CD4-positive, alpha-beta T cell treated with Interferon gamma for 1 hour (primary cell): ENCODE results near the gene PLD1.

Experiments used
- DNase-seq: peaks from one replicate; pipeline ENCODE4 v3.0.0-alpha.2; 2020

The PLD1 gene

GRCh38 chr3:171796625-171797264 is 13.5 kb downstream of the PLD1 start:
- no peak for DNase-seq

- DNase-seq, result no peak
Observed at GRCh38 chr3:171792531-171792930, 17.8 kb downstream of the PLD1 start.

- no peak for DNase-seq
Observed at GRCh38 chr3:171791692-171792076, 18.6 kb downstream of the PLD1 start.

- DNase-seq, result no peak
Observed at GRCh38 chr3:171790898-171791691, 19.2 kb downstream of the PLD1 start.

GRCh38 chr3:171790574-171790897 is 19.7 kb downstream of the PLD1 start:
- DNase-seq, result no peak

GRCh38 chr3:171789759-171790505 is 20.4 kb downstream of the PLD1 start:
- DNase-seq, result no peak

- no peak for DNase-seq
Observed at GRCh38 chr3:171788546-171789351, 21.5 kb downstream of the PLD1 start.

- DNase-seq, result no peak
Observed at GRCh38 chr3:171786997-171787396, 23.3 kb downstream of the PLD1 start.

GRCh38 chr3:171784937-171785336 is 25.3 kb downstream of the PLD1 start:
- no peak for DNase-seq

GRCh38 chr3:171784387-171784786 is 25.9 kb downstream of the PLD1 start:
- DNase-seq, result no peak

GRCh38 chr3:171783626-171784025 is 26.7 kb downstream of the PLD1 start:
- no peak for DNase-seq

GRCh38 chr3:171783086-171783485 is 27.2 kb downstream of the PLD1 start:
- no peak for DNase-seq

- DNase-seq, result no peak
Observed at GRCh38 chr3:171782617-171783016, 27.7 kb downstream of the PLD1 start.

- DNase-seq, result no peak
Observed at GRCh38 chr3:171781711-171782127, 28.6 kb downstream of the PLD1 start.

GRCh38 chr3:171778493-171778892 is 31.8 kb downstream of the PLD1 start:
- DNase-seq, result no peak

GRCh38 chr3:171777596-171777995 is 32.7 kb downstream of the PLD1 start:
- DNase-seq, result no peak

- DNase-seq, result no peak
Observed at GRCh38 chr3:171776839-171777583, 33.3 kb downstream of the PLD1 start.

- no peak for DNase-seq
Observed at GRCh38 chr3:171776411-171776810, 33.9 kb downstream of the PLD1 start.

- no peak for DNase-seq
Observed at GRCh38 chr3:171775943-171776342, 34.3 kb downstream of the PLD1 start.

- no peak for DNase-seq
Observed at GRCh38 chr3:171774521-171774920, 35.8 kb downstream of the PLD1 start.

GRCh38 chr3:171772427-171773056 is 37.7 kb downstream of the PLD1 start:
- DNase-seq, result peak; percentile 9
